Stimulated activated effector memory CD8-positive, alpha-beta T cell treated with anti-CD3 and anti-CD28 coated beads, Interleukin-12 subunit alpha, Interleukin-12 subunit beta, amount 100 ng/mL, for 72 hours (primary cell): Measurements from ENCODE around the gene NINJ2.

ENCODE experiments used
- ATAC-seq: fragments of 150-1000 bp; cut with Tn5 transposase; 2 replicates; pipeline ENCODE4 v1.10.0; 2021
- DNase-seq, 2 donors: peaks; one replicate each; pipeline ENCODE4 v3.0.0; 2021 to 2022; ENCODE audit warnings: low spot score in 2 of 2
- H3K27ac Mint-ChIP-seq: one replicate; pipeline ENCODE4 v1.8.0; 2022; ENCODE audit warnings: mild to moderate bottlenecking, mixed read lengths
- H3K36me3 Mint-ChIP-seq: one replicate; pipeline ENCODE4 v1.8.0; 2022; ENCODE audit warnings: mild to moderate bottlenecking, mixed read lengths
- H3K4me1 Mint-ChIP-seq: one replicate; pipeline ENCODE4 v1.8.0; 2022; ENCODE audit warnings: mixed read lengths
- H3K4me3 Mint-ChIP-seq: one replicate; pipeline ENCODE4 v1.8.0; 2022; ENCODE audit warnings: mild to moderate bottlenecking, mixed read lengths
- H3K9me3 Mint-ChIP-seq: one replicate; pipeline ENCODE4 v1.8.0; 2022; ENCODE audit warnings: mixed read lengths

The NINJ2 gene

GRCh38 chr12:617304-617915 is 45.8 kb downstream of the NINJ2 start:
- H3K4me1 Mint-ChIP-seq, result peaks cover 35% of the 10 kb centered on the region
- DNase-seq, result no peak

GRCh38 chr12:615620-616019 is 47.6 kb downstream of the NINJ2 start:
- Mint-ChIP-seq H3K9me3 (no peaks in the 10 kb centered on the region), H3K4me1 (peaks cover 42% of the 10 kb centered on the region), H3K27ac (no peak overlapping the region), H3K4me3 (no peak overlapping the region), H3K36me3 (no peaks in the 10 kb centered on the region)
- ATAC-seq (no peak), DNase-seq (no peak)

More at GRCh38 chr12:617304-617915, 45.8 kb downstream of the NINJ2 start:
- ATAC-seq, result no peak
- no peaks in the 10 kb centered on the region for H3K9me3 Mint-ChIP-seq
- H3K4me3 Mint-ChIP-seq, result no peak overlapping the region
- no peaks in the 10 kb centered on the region for H3K36me3 Mint-ChIP-seq
- H3K27ac Mint-ChIP-seq, result peak overlapping the region; percentile 37

- peaks cover 48% of the 10 kb centered on the region for H3K4me1 Mint-ChIP-seq
- H3K9me3 Mint-ChIP-seq, result no peaks in the 10 kb centered on the region
- no peak overlapping the region for H3K4me3 Mint-ChIP-seq
- ATAC-seq (no peak), DNase-seq (no peak)
- no peaks in the 10 kb centered on the region for H3K36me3 Mint-ChIP-seq
- no peak overlapping the region for H3K27ac Mint-ChIP-seq
These were observed 48.8 kb downstream of the NINJ2 start for GRCh38 chr12:614411-614970.

- ATAC-seq (no peak), DNase-seq (no peak)
- Mint-ChIP-seq H3K27ac (no peak overlapping the region), H3K4me1 (peaks cover 45% of the 10 kb centered on the region), H3K36me3 (no peaks in the 10 kb centered on the region), H3K9me3 (no peaks in the 10 kb centered on the region), H3K4me3 (no peak overlapping the region)
These were observed 49.2 kb downstream of the NINJ2 start for GRCh38 chr12:613996-614395.

GRCh38 chr12:612886-613285 is 50.4 kb downstream of the NINJ2 start:
- Mint-ChIP-seq H3K4me1 (peaks cover 44% of the 10 kb centered on the region), H3K9me3 (no peaks in the 10 kb centered on the region), H3K27ac (peak overlapping the region; percentile 96), H3K4me3 (no peak overlapping the region), H3K36me3 (no peaks in the 10 kb centered on the region)
- DNase-seq (no peak), ATAC-seq (no peak)

- Mint-ChIP-seq H3K36me3 (no peaks in the 10 kb centered on the region), H3K4me3 (no peak overlapping the region), H3K27ac (peak overlapping the region; percentile 96), H3K9me3 (no peaks in the 10 kb centered on the region), H3K4me1 (peaks cover 50% of the 10 kb centered on the region)
- DNase-seq, result no peak
- ATAC-seq, result no peak
These were observed 51.0 kb downstream of the NINJ2 start for GRCh38 chr12:612293-612692.

GRCh38 chr12:611721-612120 is 51.5 kb downstream of the NINJ2 start:
- ATAC-seq, result no peak
- H3K27ac Mint-ChIP-seq, result peak overlapping the region; percentile 96
- no peaks in the 10 kb centered on the region for H3K9me3 Mint-ChIP-seq
- H3K36me3 Mint-ChIP-seq, result no peaks in the 10 kb centered on the region
- DNase-seq, result no peak
- peaks cover 54% of the 10 kb centered on the region for H3K4me1 Mint-ChIP-seq
- peak overlapping the region; percentile 71 for H3K4me3 Mint-ChIP-seq

- DNase-seq (no peak), ATAC-seq (no peak)
- no peak overlapping the region for H3K4me3 Mint-ChIP-seq
- no peaks in the 10 kb centered on the region for H3K36me3 Mint-ChIP-seq
- no peaks in the 10 kb centered on the region for H3K9me3 Mint-ChIP-seq
- no peak overlapping the region for H3K27ac Mint-ChIP-seq
- peaks cover 48% of the 10 kb centered on the region for H3K4me1 Mint-ChIP-seq
These were observed 54.3 kb downstream of the NINJ2 start for GRCh38 chr12:608921-609320.

GRCh38 chr12:608413-608812 is 54.8 kb downstream of the NINJ2 start:
- Mint-ChIP-seq H3K4me3 (no peak overlapping the region), H3K36me3 (no peaks in the 10 kb centered on the region), H3K4me1 (peaks cover 48% of the 10 kb centered on the region), H3K27ac (no peak overlapping the region), H3K9me3 (no peaks in the 10 kb centered on the region)
- DNase-seq (no peak), ATAC-seq (no peak)

- DNase-seq, result no peak
These were observed 55.7 kb downstream of the NINJ2 start for GRCh38 chr12:607541-608001.

GRCh38 chr12:604956-605355 is 58.3 kb downstream of the NINJ2 start:
- H3K4me1 Mint-ChIP-seq, result peaks cover 27% of the 10 kb centered on the region
- no peak for DNase-seq
- H3K4me3 Mint-ChIP-seq, result no peak overlapping the region
- no peaks in the 10 kb centered on the region for H3K36me3 Mint-ChIP-seq
- no peak for ATAC-seq
- H3K9me3 Mint-ChIP-seq, result no peaks in the 10 kb centered on the region
- no peak overlapping the region for H3K27ac Mint-ChIP-seq

More at GRCh38 chr12:607541-608001, 55.7 kb downstream of the NINJ2 start:
- ATAC-seq, result no peak
- Mint-ChIP-seq H3K4me1 (peaks cover 48% of the 10 kb centered on the region), H3K4me3 (no peak overlapping the region), H3K9me3 (no peaks in the 10 kb centered on the region), H3K36me3 (no peaks in the 10 kb centered on the region), H3K27ac (peak overlapping the region; percentile 84)

- Mint-ChIP-seq H3K36me3 (no peaks in the 10 kb centered on the region), H3K9me3 (no peaks in the 10 kb centered on the region), H3K4me3 (no peak overlapping the region), H3K4me1 (peaks cover 12% of the 10 kb centered on the region), H3K27ac (no peak overlapping the region)
- DNase-seq (no peak), ATAC-seq (no peak)
These were observed 60.6 kb downstream of the NINJ2 start for GRCh38 chr12:602700-603068.

GRCh38 chr12:601976-602699 is 61.1 kb downstream of the NINJ2 start:
- Mint-ChIP-seq H3K4me1 (peaks cover 7% of the 10 kb centered on the region), H3K36me3 (no peaks in the 10 kb centered on the region), H3K9me3 (no peaks in the 10 kb centered on the region), H3K27ac (no peak overlapping the region), H3K4me3 (no peak overlapping the region)
- DNase-seq (no peak), ATAC-seq (no peak)

GRCh38 chr12:599756-600155 is 63.5 kb downstream of the NINJ2 start:
- no peaks in the 10 kb centered on the region for H3K9me3 Mint-ChIP-seq
- H3K27ac Mint-ChIP-seq, result no peak overlapping the region
- H3K36me3 Mint-ChIP-seq, result no peaks in the 10 kb centered on the region
- no peaks in the 10 kb centered on the region for H3K4me1 Mint-ChIP-seq
- no peak overlapping the region for H3K4me3 Mint-ChIP-seq
- DNase-seq, result no peak
- ATAC-seq, result no peak

- no peak for ATAC-seq
- Mint-ChIP-seq H3K36me3 (no peaks in the 10 kb centered on the region), H3K4me1 (no peaks in the 10 kb centered on the region), H3K9me3 (no peaks in the 10 kb centered on the region), H3K27ac (no peak overlapping the region), H3K4me3 (no peak overlapping the region)
- DNase-seq, result no peak
These were observed 65.2 kb downstream of the NINJ2 start for GRCh38 chr12:597926-598568.
